ENCODE data around the gene NUBP2. TPM values are rescaled to one million over a fixed set of nuclear protein-coding genes. Genes with fewer than 3 reads are reported as not detected.

NUBP2 gene
- total RNA-seq, 1 experiment from 2014 or later, result 69.4 TPM

GRCh38 chr16:1781758-1782407 is 877 bp upstream of the NUBP2 start:
- no peak for DNase-seq
- H3K14ac ChIP-seq (ENCODE audit: insufficient read depth, low read length), result peak overlapping the region; percentile 43; the same call in 1 of the 2 replicates
- no peak overlapping the region for H2AFZ ChIP-seq (ENCODE audit: low read length)
- 0 out of 3 replicates have a peak, but pooled peaks have one; percentile 12 for TF ChIP-seq CTCF (conservative IDR thresholded peaks at IDR 0.05)
- H2BK12ac ChIP-seq (ENCODE audit: insufficient read length, low read depth, low read length), result no peak overlapping the region
- no peaks in the 10 kb centered on the region; the same call in 1 of the 2 replicates for H3K4me1 ChIP-seq (ENCODE audit: insufficient read depth, low read length)
- peaks cover 8% of the 10 kb centered on the region; the same call in 1 of the 2 replicates for H3K79me2 ChIP-seq (ENCODE audit: insufficient read depth, low read length)
- no peaks in the 10 kb centered on the region for H3K9me3 Mint-ChIP-seq
- H3K4ac ChIP-seq (ENCODE audit: low read depth, low read length), result no peak overlapping the region
- H4K8ac ChIP-seq (replicated peaks; ENCODE audit: insufficient read length, low read depth, low read length), result no peak overlapping the region
- H3K56ac ChIP-seq (ENCODE audit: insufficient read length, low read depth, low read length), result no peak overlapping the region
- H2BK5ac ChIP-seq (ENCODE audit: insufficient read length, low read length), result no peak overlapping the region
- H3K23ac ChIP-seq (ENCODE audit: insufficient read length, low read depth, low read length), result no peak overlapping the region
- WGBS (ENCODE audit: extremely low coverage, insufficient read length, low lambda C conversion rate), result no CpG with 5 or more reads among the region's 70 CpGs
- no peak overlapping the region for H3K27ac ChIP-seq (ENCODE audit: insufficient read length, low read depth, low read length)
- peaks cover 7 to 14% of the 10 kb centered on the region in 2 experiments for H3K4me1 Mint-ChIP-seq
- H3K27me3 ChIP-seq (ENCODE audit: insufficient read depth, low read length), result no peaks in the 10 kb centered on the region
- no peak overlapping the region for H2BK15ac ChIP-seq (ENCODE audit: low read depth, low read length)
- H3K9ac ChIP-seq (ENCODE audit: extremely low read depth, insufficient read length, low read length), result peak overlapping the region; percentile 61
- H3K27ac Mint-ChIP-seq, result peak overlapping the region; percentile 59 to 95 (median 72); a peak in 5 of 7 replicates
- H4K20me1 ChIP-seq (ENCODE audit: control insufficient read depth, insufficient read depth, insufficient read length), result no peaks in the 10 kb centered on the region
- no peak overlapping the region for H4K5ac ChIP-seq (ENCODE audit: insufficient read length, low read depth, low read length)
- H3K23me2 ChIP-seq (ENCODE audit: insufficient read length, low read depth, low read length, poor library complexity, severe bottlenecking), result peaks cover 5% of the 10 kb centered on the region
- peak overlapping the region; percentile 91 to 94 for H3K4me3 Mint-ChIP-seq
- no peak overlapping the region for H2BK20ac ChIP-seq (ENCODE audit: low read depth, low read length, poor library complexity, severe bottlenecking)
- peaks cover 5% of the 10 kb centered on the region for H3K79me1 ChIP-seq (ENCODE audit: insufficient read depth, low read depth, low read length, poor library complexity, severe bottlenecking)
- H3K36me3 Mint-ChIP-seq (ENCODE audit: insufficient read depth in 1 of 3, low read depth in 3 of 3), result peaks cover 2 to 32% (median 11%) of the 10 kb centered on the region in 3 experiments; a peak in 5 of 7 replicates
- H2BK120ac ChIP-seq (ENCODE audit: low read depth, low read length, poor library complexity, severe bottlenecking), result no peak overlapping the region
- no peak overlapping the region for H3T11ph ChIP-seq (ENCODE audit: low read length)
- peak overlapping the region; percentile 70 for H3K4me2 ChIP-seq (ENCODE audit: insufficient read depth, insufficient read length, low read length)
- H3K27me3 Mint-ChIP-seq (ENCODE audit: low read depth), result peaks cover 2% of the 10 kb centered on the region; the same call in 1 of the 2 replicates
- H3K9me3 ChIP-seq (ENCODE audit: control insufficient read depth, low read depth, low read length), result no peaks in the 10 kb centered on the region
- H4K91ac ChIP-seq (ENCODE audit: insufficient read length, low read depth, low read length), result no peak overlapping the region
- H2AK5ac ChIP-seq (ENCODE audit: insufficient read length, low read length), result no peak overlapping the region
- peak overlapping the region; percentile 59 for H3K18ac ChIP-seq (ENCODE audit: insufficient read length, low read depth, low read length)

Data from H9 (cell line).